HEK293 (cell line): Measurements from ENCODE around the gene PRSS33.

Source experiments
- CTCF ChIP-seq: fragments of 450-650 bp; formaldehyde crosslinking; IDR thresholded peaks from 2 replicates; pipeline ENCODE4 v1.5.1; 2016; ENCODE audit warnings: missing biosample characterization, missing genetic modification characterization
- RBAK ChIP-seq: fragments of 450-650 bp; formaldehyde crosslinking; IDR thresholded peaks from 2 replicates; pipeline ENCODE4 v1.5.1; 2016; ENCODE audit warnings: missing biosample characterization, missing genetic modification characterization
- SCRT1 ChIP-seq: fragments of 450-650 bp; formaldehyde crosslinking; IDR thresholded peaks from 2 replicates; pipeline ENCODE4 v1.5.1; 2016; ENCODE audit warnings: missing biosample characterization, missing genetic modification characterization, borderline replicate concordance
- TRIM28 ChIP-seq: IDR thresholded peaks from 2 replicates; pipeline ENCODE4 v1.6.1; 2011; ENCODE audit warnings: low read length, control low read depth, borderline replicate concordance
- ZBTB10 ChIP-seq: fragments of 450-650 bp; formaldehyde crosslinking; IDR thresholded peaks from 2 replicates; pipeline ENCODE4 v1.5.1; 2016; ENCODE audit warnings: missing biosample characterization, missing genetic modification characterization
- ZNF121 ChIP-seq: fragments of 450-650 bp; formaldehyde crosslinking; IDR thresholded peaks from 2 replicates; pipeline ENCODE4 v1.5.1; 2016; ENCODE audit warnings: missing biosample characterization, missing genetic modification characterization
- ZNF600 ChIP-seq: fragments of 450-650 bp; formaldehyde crosslinking; IDR thresholded peaks from 2 replicates; pipeline ENCODE4 v1.5.1; 2016; ENCODE audit warnings: missing biosample characterization, missing genetic modification characterization

GRCh38 chr16:2774161-2774891, 13.0 kb downstream of the PRSS33 start:
- TF ChIP-seq ZNF121 (tag by site-specific recombination) (no peak), RBAK (tag by site-specific recombination) (no peak), ZNF600 (no peak), CTCF (tag by site-specific recombination) (no peak), TRIM28 (no peak), ZBTB10 (tag by site-specific recombination) (no peak), SCRT1 (tag by site-specific recombination) (no peak)
